Measurements from ENCODE around the gene NEK10. TPM values are rescaled to one million over a fixed set of nuclear protein-coding genes. Genes with fewer than 3 reads are reported as not detected.

NEK10 gene
- total RNA-seq, 1 donor from 2014 or later = not detected

GRCh38 chr3:27220166-27220565 lies 149.0 kb downstream of the NEK10 start:
- Histone ChIP-seq H3K27ac (no peak overlapping the region), H3K9me3 (no peaks in the 10 kb centered on the region), H3K36me3 (no peaks in the 10 kb centered on the region), H3K4me3 (no peak overlapping the region), H3K4me1 (no peaks in the 10 kb centered on the region), H3K27me3 (no peaks in the 10 kb centered on the region)
- no peak for TF ChIP-seq POLR2AphosphoS5 (IDR thresholded peaks at IDR 0.05; ENCODE audit: insufficient read depth in 1 of 2, low read depth in 1 of 2)
- TF ChIP-seq CTCF (IDR thresholded peaks at IDR 0.05) = no peak
- no peak for TF ChIP-seq POLR2A (IDR thresholded peaks at IDR 0.05)
- DNase-seq (ENCODE audit: extremely low spot score in 2 of 2) = no peak
- intact Hi-C loops (cut with DNase I) = no loop called here

- H3K36me3 ChIP-seq = no peaks in the 10 kb centered on the region
- no peaks in the 10 kb centered on the region for H3K9me3 ChIP-seq
- intact Hi-C loops (cut with DNase I) = no loop called here
- no peak for DNase-seq (ENCODE audit: extremely low spot score in 2 of 2)
- H3K4me3 ChIP-seq = no peak overlapping the region
- H3K4me1 ChIP-seq = no peaks in the 10 kb centered on the region
- H3K27ac ChIP-seq = no peak overlapping the region
- H3K27me3 ChIP-seq = no peaks in the 10 kb centered on the region
- TF ChIP-seq POLR2AphosphoS5 (IDR thresholded peaks at IDR 0.05; ENCODE audit: insufficient read depth in 1 of 2, low read depth in 1 of 2) = no peak
Observed at GRCh38 chr3:27219127-27219845, 149.9 kb downstream of the NEK10 start.

- Histone ChIP-seq H3K4me3 (no peak overlapping the region), H3K27ac (no peak overlapping the region), H3K27me3 (no peaks in the 10 kb centered on the region), H3K4me1 (no peaks in the 10 kb centered on the region), H3K9me3 (no peaks in the 10 kb centered on the region), H3K36me3 (no peaks in the 10 kb centered on the region)
- intact Hi-C loops (cut with DNase I) = no loop called here
- no peak for DNase-seq (ENCODE audit: extremely low spot score in 2 of 2)
- no peak for TF ChIP-seq POLR2AphosphoS5 (IDR thresholded peaks at IDR 0.05; ENCODE audit: insufficient read depth in 1 of 2, low read depth in 1 of 2)
- TF ChIP-seq POLR2A (IDR thresholded peaks at IDR 0.05) = no peak
- no peak for TF ChIP-seq CTCF (IDR thresholded peaks at IDR 0.05)
Observed at GRCh38 chr3:27216955-27217552, 152.1 kb downstream of the NEK10 start.

- no peak for DNase-seq (ENCODE audit: extremely low spot score in 2 of 2)
- TF ChIP-seq POLR2A (IDR thresholded peaks at IDR 0.05) = no peak
- no peak for TF ChIP-seq CTCF (IDR thresholded peaks at IDR 0.05)
- TF ChIP-seq POLR2AphosphoS5 (IDR thresholded peaks at IDR 0.05; ENCODE audit: insufficient read depth in 1 of 2, low read depth in 1 of 2) = no peak
- no peaks in the 10 kb centered on the region for H3K9me3 ChIP-seq
- no peaks in the 10 kb centered on the region for H3K36me3 ChIP-seq
- H3K27ac ChIP-seq = no peak overlapping the region
- intact Hi-C loops (cut with DNase I) = no loop called here
- no peaks in the 10 kb centered on the region for H3K27me3 ChIP-seq
- H3K4me3 ChIP-seq = no peak overlapping the region
- H3K4me1 ChIP-seq = no peaks in the 10 kb centered on the region
Observed at GRCh38 chr3:27216295-27216855, 152.8 kb downstream of the NEK10 start.

- no peaks in the 10 kb centered on the region for H3K36me3 ChIP-seq
- intact Hi-C loops (cut with DNase I) = no loop called here
- no peaks in the 10 kb centered on the region for H3K27me3 ChIP-seq
- no peaks in the 10 kb centered on the region for H3K4me1 ChIP-seq
- no peaks in the 10 kb centered on the region for H3K9me3 ChIP-seq
- no peak for DNase-seq (ENCODE audit: extremely low spot score in 2 of 2)
- no peak overlapping the region for H3K4me3 ChIP-seq
- H3K27ac ChIP-seq = no peak overlapping the region
- TF ChIP-seq POLR2AphosphoS5 (IDR thresholded peaks at IDR 0.05; ENCODE audit: insufficient read depth in 1 of 2, low read depth in 1 of 2) (no peak), POLR2A (IDR thresholded peaks at IDR 0.05) (no peak), CTCF (IDR thresholded peaks at IDR 0.05) (no peak)
Observed at GRCh38 chr3:27213450-27213849, 155.7 kb downstream of the NEK10 start.
